IPS-15b (cell line): Measurements from ENCODE around the gene SMTNL2.

Experiments used
- H3K27me3 ChIP-seq: one replicate; pipeline ENCODE4 v1.6.1; 2013; ENCODE audit warnings: low read length; ENCODE audit not compliant: control insufficient read depth, insufficient read depth
- H3K36me3 ChIP-seq: one replicate; pipeline ENCODE4 v1.6.1; 2013; ENCODE audit warnings: low read length; ENCODE audit not compliant: control insufficient read depth, insufficient read depth
- H3K4me1 ChIP-seq: one replicate; pipeline ENCODE4 v1.6.1; 2013; ENCODE audit warnings: mild to moderate bottlenecking, low read length; ENCODE audit not compliant: control insufficient read depth, insufficient read depth
- H3K4me3 ChIP-seq: one replicate; pipeline ENCODE4 v1.5.1; 2013; ENCODE audit warnings: low read depth, low read length
- H3K9ac ChIP-seq: one replicate; pipeline ENCODE4 v1.6.1; 2013; ENCODE audit warnings: low read depth, mild to moderate bottlenecking, low read length
- H3K9me3 ChIP-seq: one replicate; pipeline ENCODE4 v1.6.1; 2013; ENCODE audit warnings: mild to moderate bottlenecking, low read length; ENCODE audit not compliant: control insufficient read depth, insufficient read depth

The SMTNL2 gene

GRCh38 chr17:4548721-4549531 is 35.4 kb upstream of the SMTNL2 start:
- Histone ChIP-seq H3K4me3 (no peak overlapping the region), H3K27me3 (no peaks in the 10 kb centered on the region), H3K4me1 (no peaks in the 10 kb centered on the region), H3K36me3 (peaks cover 85% of the 10 kb centered on the region), H3K9me3 (no peaks in the 10 kb centered on the region), H3K9ac (no peak overlapping the region)

- Histone ChIP-seq H3K36me3 (peaks cover 76% of the 10 kb centered on the region), H3K27me3 (no peaks in the 10 kb centered on the region), H3K9me3 (no peaks in the 10 kb centered on the region), H3K9ac (no peak overlapping the region), H3K4me1 (no peaks in the 10 kb centered on the region), H3K4me3 (no peak overlapping the region)
Observed at GRCh38 chr17:4549781-4550533, 34.4 kb upstream of the SMTNL2 start.

GRCh38 chr17:4550534-4551039 is 33.7 kb upstream of the SMTNL2 start:
- Histone ChIP-seq H3K4me3 (no peak overlapping the region), H3K9me3 (no peaks in the 10 kb centered on the region), H3K36me3 (peaks cover 69% of the 10 kb centered on the region), H3K4me1 (no peaks in the 10 kb centered on the region), H3K9ac (no peak overlapping the region), H3K27me3 (no peaks in the 10 kb centered on the region)

- H3K4me1 ChIP-seq = peaks cover 3% of the 10 kb centered on the region
- peaks cover 65% of the 10 kb centered on the region for H3K36me3 ChIP-seq
- no peaks in the 10 kb centered on the region for H3K27me3 ChIP-seq
Observed at GRCh38 chr17:4551141-4551540, 33.2 kb upstream of the SMTNL2 start.

GRCh38 chr17:4551796-4552525 is 32.4 kb upstream of the SMTNL2 start:
- Histone ChIP-seq H3K9ac (no peak overlapping the region), H3K4me3 (no peak overlapping the region), H3K36me3 (peaks cover 61% of the 10 kb centered on the region), H3K27me3 (no peaks in the 10 kb centered on the region), H3K4me1 (peaks cover 6% of the 10 kb centered on the region), H3K9me3 (no peaks in the 10 kb centered on the region)

More at GRCh38 chr17:4551141-4551540, 33.2 kb upstream of the SMTNL2 start:
- H3K9me3 ChIP-seq = no peaks in the 10 kb centered on the region
- H3K4me3 ChIP-seq = no peak overlapping the region
- H3K9ac ChIP-seq = no peak overlapping the region

GRCh38 chr17:4553669-4554068 is 30.7 kb upstream of the SMTNL2 start:
- Histone ChIP-seq H3K9ac (peak overlapping the region; percentile 47), H3K9me3 (no peaks in the 10 kb centered on the region), H3K27me3 (no peaks in the 10 kb centered on the region), H3K4me1 (peaks cover 6% of the 10 kb centered on the region), H3K36me3 (peaks cover 43% of the 10 kb centered on the region), H3K4me3 (peak overlapping the region; percentile 94)

- H3K4me1 ChIP-seq = peaks cover 6% of the 10 kb centered on the region
- peak overlapping the region; percentile 94 for H3K4me3 ChIP-seq
- peaks cover 36% of the 10 kb centered on the region for H3K36me3 ChIP-seq
- H3K9me3 ChIP-seq = no peaks in the 10 kb centered on the region
- peak overlapping the region; percentile 85 for H3K9ac ChIP-seq
- H3K27me3 ChIP-seq = no peaks in the 10 kb centered on the region
Observed at GRCh38 chr17:4554441-4554996, 29.8 kb upstream of the SMTNL2 start.

GRCh38 chr17:4554997-4555799 is 29.1 kb upstream of the SMTNL2 start, which contains the start of gene MYBBP1A:
Gene MYBBP1A, minus strand, starts transcription at chr17:4555384. Its CDS starts 60 bp downstream, at chr17:4555324.
- H3K36me3 ChIP-seq = peaks cover 29% of the 10 kb centered on the region
- H3K27me3 ChIP-seq = no peaks in the 10 kb centered on the region
- peaks cover 6% of the 10 kb centered on the region for H3K4me1 ChIP-seq
- peak within 1 kb of the TSS; percentile 85 for H3K9ac ChIP-seq
- peak within 1 kb of the TSS; percentile 94 for H3K4me3 ChIP-seq
- no peaks in the 10 kb centered on the region for H3K9me3 ChIP-seq

GRCh38 chr17:4555873-4556759 is 28.2 kb upstream of the SMTNL2 start:
- peaks cover 20% of the 10 kb centered on the region for H3K36me3 ChIP-seq
- peaks cover 6% of the 10 kb centered on the region for H3K4me1 ChIP-seq
- no peaks in the 10 kb centered on the region for H3K27me3 ChIP-seq
- peak overlapping the region; percentile 94 for H3K4me3 ChIP-seq
- peak overlapping the region; percentile 85 for H3K9ac ChIP-seq
- H3K9me3 ChIP-seq = no peaks in the 10 kb centered on the region

- Histone ChIP-seq H3K4me1 (peaks cover 6% of the 10 kb centered on the region), H3K36me3 (peaks cover 12% of the 10 kb centered on the region), H3K9ac (no peak overlapping the region), H3K27me3 (no peaks in the 10 kb centered on the region), H3K9me3 (no peaks in the 10 kb centered on the region), H3K4me3 (no peak overlapping the region)
Observed at GRCh38 chr17:4556996-4557395, 27.3 kb upstream of the SMTNL2 start.
